ENCODE measurements around the gene RASA3.

The RASA3 gene

DNA sequence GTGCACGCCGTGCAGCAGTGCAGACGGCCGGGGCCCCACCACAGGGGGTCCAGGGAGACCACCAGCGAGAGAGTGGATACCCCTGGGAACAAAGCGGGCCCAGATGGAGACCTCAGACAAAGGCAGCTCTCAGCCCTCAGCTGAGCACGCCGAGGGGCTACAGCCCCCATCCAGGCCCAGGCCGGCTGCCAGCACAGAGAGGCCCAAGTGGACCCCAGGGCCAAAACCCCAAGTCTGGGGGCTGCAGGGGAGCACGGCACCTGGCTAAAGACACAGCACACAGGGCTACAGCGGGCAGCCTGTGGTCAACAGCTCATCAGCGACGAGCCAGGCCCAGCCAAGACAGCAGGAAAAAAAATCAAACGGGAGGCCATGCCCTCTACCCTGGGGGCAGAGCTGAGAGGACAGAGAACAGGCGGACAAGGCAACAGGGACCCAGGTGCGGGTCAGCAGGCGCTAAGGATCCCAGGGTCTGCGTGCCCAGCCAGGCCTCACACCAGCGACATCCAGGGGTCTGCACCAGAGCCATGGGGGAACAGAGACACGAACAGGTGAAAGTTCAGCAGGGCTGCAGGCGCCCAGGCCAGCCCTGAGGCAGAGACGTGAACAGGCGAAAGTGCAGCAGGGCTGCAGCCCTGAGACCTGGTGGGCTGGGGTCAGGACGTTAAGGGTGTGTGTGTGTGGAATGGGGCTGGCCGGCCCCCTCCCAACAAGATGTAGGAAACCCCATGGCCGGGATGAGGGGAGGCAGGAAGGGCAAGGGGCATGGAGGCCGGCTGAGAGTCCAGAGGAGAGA is 34.3 kb downstream of the RASA3 start:
- no peak for DNase-seq

- no peak for DNase-seq
These were observed 35.1 kb downstream of the RASA3 start for GRCh38 chr13:114097212-114097892.

GRCh38 chr13:114096811-114097211 is 35.6 kb downstream of the RASA3 start:
- DNase-seq = no peak

- no peak for DNase-seq
These were observed 36.4 kb downstream of the RASA3 start for GRCh38 chr13:114096031-114096485.

DNA sequence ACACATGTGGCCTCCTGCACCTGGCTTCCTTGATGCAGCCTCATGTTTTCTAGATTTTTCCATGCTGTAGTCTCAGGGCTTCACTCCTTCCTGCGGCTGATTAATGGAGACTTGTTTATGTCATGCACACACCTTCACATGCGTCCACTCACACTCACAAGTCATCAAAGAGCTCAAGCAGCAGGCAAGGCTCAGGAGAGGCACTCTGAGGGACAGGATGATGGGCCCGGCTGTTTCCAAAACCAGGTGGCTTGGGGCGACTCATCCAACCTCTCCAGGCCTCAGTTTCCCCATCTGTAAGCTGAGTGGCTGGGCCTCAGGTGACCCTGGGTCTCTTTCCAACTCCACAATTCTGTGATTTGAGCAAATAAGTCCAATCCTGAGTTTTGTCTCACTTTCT is 36.9 kb downstream of the RASA3 start:
- no peak for DNase-seq

DNA sequence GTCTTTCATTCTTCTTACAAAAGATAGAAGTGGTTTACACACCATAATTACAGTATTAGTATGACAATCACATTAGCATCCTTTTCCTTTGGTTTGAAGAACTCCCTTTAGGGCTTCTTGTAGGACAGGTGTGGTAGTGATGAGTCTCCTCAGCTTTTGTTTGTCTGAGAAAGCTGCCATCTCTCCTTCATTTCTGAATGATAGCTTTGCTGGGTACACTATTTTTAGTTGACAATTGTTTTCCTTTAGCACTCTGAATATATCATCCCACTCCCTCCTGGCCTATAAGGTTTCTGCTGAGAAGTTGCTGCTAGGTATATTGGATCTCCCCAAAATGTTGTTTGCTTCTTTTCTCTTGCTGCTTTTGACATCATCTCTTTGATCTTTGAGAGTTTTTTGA is 39.3 kb downstream of the RASA3 start:
- DNase-seq = no peak

DNA sequence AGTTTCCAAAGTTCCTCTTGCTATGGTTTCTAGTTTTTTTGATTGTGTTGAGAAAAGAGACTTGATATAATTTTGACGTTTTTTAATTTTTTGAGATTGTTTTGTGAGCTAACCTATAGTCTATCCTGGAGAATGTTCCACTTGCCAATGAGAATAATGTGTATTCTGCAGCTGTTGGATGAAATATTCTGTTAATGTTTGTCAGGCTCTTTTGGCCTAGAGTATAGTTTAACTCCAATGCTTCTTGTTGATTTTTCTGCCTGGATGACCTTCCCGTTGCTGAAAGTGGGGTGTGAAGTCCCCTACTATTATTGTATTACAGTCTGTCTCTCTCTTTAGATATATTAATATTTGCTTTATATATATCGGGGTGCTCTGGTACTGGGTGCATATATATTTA is 40.0 kb downstream of the RASA3 start:
- no peak for DNase-seq

DNA sequence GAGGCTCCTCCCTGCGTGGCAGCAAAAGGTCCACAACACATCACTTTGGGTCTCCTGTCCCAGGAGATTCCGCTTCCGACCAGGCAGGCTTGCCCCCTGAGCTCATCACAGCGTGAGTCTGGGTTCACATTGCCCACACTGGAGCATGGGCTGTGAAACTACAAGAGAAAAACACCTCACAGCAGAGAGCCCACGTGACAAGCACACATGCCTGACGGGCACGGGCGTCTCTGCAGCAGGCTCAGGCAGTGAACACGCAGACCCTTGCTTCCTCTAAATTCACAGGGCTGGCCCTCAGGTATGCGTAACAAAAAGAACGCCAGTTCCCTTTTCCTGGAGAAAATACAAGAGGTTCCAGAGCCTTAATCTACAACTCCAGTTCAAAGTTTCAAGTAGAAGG is 41.9 kb downstream of the RASA3 start:
- peak in 1 of 2 experiments; percentile 15 for DNase-seq

GRCh38 chr13:114089751-114090400 is 42.5 kb downstream of the RASA3 start:
- DNase-seq = peak in 1 of 2 experiments; percentile 8

DNA sequence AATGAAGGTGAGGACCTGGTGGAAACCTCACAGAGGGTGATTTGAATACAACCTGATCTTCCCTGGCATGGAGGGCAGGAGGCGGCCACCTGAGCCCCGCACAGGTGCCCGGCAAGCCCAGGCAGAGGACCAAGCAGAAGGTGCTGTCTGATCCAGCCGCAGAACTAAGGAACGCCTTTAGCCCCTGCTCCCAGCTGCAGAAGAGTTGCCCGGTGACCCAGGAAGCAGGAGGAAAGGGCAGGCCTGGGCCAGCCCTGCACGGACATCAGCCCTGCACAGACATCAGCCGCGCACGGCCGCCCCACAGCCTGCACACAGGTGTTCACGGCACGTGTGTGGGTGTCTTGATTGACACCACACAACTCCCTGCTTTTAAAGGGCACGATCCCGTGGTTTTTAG is 43.1 kb downstream of the RASA3 start:
- DNase-seq = peak in 1 of 2 experiments; percentile 4

GRCh38 chr13:114088863-114089262 is 43.6 kb downstream of the RASA3 start:
- DNase-seq = no peak

- DNase-seq = no peak
These were observed 44.2 kb downstream of the RASA3 start for GRCh38 chr13:114088234-114088633.

GRCh38 chr13:114087430-114087829 is 45.0 kb downstream of the RASA3 start:
- peak in 1 of 2 experiments; percentile 12 for DNase-seq

- DNase-seq = no peak
These were observed 49.4 kb downstream of the RASA3 start for GRCh38 chr13:114082849-114083645.

DNA sequence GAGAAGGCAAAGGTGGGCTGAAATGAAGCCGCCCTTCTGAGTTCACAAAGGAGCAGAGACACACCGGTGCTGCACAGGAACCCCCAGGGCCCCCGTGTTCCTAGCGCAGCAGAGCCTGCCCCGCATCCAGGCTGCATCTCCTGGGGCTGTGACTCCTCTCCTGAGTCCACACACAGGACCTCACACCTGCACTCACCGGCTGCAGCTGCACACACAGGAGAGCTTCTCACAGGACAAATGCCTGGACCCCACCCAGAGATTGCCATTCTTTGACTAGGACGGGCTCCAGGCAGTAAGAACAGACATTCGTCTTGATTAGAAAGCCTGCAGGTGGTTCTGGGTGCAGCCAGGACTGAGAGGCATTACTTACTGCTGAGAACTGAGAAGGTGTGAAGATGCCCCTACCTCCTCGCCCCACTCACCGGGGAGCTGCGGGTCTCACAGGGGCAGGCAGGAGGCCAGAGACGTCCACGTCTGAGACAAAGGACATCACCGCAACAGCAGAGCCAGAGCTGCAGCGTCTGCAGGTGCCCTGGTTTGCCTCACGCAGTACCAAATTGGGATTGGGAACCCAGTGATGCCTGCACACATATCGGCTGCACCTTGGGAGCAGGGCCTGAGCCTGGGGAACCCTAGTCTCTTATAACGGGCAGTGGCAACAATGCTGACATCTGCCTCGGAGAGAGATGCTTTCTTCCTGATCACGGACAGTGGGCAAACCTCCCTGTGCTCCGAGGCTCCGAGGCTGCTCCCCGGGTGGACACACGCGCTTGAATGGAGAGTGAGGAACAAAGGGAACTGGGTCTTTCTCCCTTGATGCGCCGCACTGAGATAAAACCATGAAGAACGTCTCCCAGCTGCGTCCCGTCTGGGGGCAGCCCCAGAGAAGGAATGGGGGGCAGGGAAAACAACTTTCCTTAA is 50.4 kb downstream of the RASA3 start:
- no peak for DNase-seq

DNA sequence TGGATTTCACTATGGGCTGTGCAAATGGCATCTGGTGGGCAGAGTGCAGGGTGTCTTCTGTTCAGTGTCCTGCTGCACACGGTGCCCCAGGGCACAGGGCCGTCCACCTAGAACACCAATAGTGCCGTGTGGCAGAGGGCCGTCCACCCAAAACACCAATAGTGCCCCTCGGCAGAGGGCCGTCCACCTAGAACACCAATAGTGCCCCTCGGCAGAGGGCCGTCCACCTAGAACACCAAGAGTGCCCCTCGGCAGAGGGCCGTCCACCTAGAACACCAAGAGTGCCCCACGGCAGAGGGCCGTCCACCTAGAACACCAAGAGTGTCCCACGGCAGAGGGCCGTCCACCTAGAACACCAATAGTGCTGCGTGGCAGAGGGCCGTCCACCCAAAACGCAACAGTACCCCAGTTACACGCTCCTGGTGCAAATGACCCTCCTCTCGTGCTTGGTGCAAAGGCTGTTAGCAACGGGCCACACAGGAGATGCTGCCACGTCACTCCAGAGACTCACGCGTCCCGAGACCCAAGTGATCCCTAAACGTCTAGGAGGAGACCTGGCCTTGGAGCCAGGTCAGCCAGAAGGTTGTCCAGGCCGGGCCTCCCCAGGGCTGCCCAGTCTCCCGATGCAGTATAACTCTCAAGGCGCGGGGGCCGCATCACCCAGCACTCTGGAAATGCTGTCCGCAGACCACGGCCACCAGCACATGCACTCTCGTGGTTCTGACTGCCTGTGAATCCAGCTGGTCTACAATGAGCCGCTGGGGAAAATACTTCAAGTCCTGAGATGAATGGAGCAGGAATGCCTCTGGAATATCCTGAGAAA is 51.5 kb downstream of the RASA3 start:
- no peak for DNase-seq

DNA sequence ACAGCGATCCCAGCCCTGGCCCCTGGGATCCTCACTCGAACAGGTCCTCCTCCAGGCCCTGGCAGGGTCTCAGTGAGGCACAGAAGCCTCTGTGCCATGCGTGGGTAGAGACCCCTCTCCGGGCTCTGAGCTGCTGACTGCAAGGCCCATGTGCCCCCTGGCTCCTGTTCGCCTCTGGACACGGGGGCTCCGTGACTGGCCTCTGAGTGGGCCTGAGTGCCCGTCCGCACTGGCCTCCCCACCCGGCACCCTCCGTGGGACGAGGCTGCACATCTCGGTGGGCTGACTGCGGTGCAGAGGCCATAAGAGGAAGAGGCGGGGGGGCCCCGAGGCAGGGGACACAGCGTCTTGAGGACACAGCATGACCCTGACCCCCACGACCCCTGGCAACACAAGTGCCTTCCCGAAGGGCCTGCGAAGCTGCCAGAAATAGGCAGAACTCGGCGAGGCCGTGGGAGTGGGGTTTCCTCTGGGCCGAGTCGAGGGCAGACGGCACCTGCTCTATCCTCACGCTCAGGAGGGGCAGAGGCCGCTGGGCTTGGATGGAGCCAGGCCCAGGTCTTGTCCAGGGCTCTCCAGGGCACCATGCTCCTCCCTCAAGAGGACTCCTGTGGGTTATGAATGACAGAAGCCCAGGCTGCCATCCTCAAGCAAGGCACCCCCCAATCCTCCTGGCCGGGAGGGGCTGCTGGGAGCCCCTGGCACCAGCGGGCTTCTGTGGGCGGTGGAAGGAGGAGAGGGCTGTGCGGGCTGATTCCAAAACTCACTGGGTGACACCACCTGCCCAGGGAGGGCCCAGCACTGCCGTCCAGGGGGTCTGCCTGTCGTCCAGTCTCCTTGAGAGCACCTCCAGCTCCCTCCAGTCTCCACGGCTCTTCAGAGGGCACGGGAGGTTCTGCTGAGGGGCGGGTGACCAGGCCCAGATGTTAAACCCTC is 52.6 kb downstream of the RASA3 start:
- no peak for DNase-seq

DNA sequence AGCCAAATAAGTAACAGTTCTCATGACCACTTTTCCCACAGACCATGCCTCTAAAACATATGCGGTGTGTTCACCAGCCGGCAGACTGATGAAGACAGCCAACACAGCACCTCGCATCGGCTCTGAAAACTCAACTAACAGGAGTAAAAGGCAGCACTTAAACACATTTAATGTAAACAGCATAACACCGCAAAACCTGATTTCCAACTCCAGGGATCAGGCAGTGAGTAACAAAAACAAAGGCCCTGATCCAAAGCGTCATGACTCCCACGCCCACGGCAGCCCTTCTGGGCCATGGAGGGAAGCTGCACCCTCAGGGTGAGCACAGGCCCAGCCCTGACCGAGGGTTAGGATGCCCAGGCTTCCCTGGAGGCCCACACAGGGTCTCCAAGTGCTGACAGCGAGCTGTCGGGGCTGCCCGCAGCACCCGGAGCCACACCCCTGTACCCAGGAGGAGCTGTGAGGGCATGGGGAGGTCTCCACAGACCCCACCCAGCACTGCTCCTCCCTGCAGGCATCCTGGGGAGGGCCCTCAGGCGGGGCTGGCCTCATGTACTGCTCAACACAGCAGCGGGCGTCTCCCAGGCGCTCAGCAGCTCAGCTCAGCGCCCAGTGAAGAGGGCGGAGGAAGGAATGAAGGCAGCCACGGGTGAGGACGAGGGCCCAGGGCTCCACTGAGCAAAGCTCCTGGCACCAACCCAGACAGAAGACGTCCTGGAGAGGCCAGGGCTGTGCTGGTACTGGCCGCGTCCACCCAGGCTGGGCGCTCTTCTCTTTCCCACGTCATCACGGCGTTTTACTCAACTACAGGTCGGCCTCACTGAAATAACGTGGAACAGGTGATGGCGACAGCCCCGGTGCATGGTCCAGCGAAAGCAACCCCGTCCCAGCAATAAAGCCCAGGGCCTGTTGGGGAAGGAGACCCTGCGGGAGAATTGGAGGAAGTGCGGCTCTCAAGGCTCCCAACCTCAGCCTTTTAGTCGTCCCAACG is 53.7 kb downstream of the RASA3 start:
- DNase-seq = no peak

Data from activated T-cell treated with anti-CD3 and anti-CD28 coated beads, Interleukin-2, amount 50 U/mL, for 48 hours (primary cell).